Subcutaneous adipose tissue (tissue), 4 donors: Measurements from ENCODE around the gene FBXO47. TPM values are rescaled to one million over a fixed set of nuclear protein-coding genes. Genes with fewer than 3 reads are reported as not detected.

Experiments used
- total RNA-seq, 4 donors: library from RNA; depleted of rRNA; stranded (reverse); fragments of >200 nt; gene quantifications; one replicate each; pipeline ENCODE4 v1.1.0, GENCODE V29; 2016
- TF ChIP-seq, protein P1 (sequence below): fragments of 450-650 bp; IDR thresholded peaks from one replicate; pipeline ENCODE4 v1.5.1; 2016; ENCODE audit warnings: low read depth, mild to moderate bottlenecking, control low read depth, antibody characterized with exemption, moderate library complexity

Gene FBXO47
- total RNA-seq, 4 donors from 2014 or later, result 0.17 TPM; not detected in 3

DNA sequence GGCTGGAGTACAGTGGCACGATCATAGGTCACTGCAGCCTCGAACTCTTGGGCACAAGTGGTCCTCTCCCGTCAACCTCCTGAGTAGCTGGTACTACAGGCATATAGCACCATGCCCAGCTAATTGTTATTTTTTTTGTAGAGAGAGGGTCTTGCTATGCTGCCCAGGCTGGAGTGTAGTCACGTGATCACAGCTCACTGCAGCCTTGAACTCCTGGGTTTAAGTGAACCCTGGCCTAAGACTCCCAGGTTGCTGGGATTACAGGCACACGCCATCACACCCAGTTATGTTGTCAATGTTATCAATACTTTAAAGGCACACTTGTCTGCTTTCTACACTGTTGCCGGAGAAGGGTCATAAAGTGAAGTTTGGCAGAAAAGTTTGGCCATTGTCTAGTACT is 63.8 kb downstream of the FBXO47 start:
- TF ChIP-seq, protein P1, sequence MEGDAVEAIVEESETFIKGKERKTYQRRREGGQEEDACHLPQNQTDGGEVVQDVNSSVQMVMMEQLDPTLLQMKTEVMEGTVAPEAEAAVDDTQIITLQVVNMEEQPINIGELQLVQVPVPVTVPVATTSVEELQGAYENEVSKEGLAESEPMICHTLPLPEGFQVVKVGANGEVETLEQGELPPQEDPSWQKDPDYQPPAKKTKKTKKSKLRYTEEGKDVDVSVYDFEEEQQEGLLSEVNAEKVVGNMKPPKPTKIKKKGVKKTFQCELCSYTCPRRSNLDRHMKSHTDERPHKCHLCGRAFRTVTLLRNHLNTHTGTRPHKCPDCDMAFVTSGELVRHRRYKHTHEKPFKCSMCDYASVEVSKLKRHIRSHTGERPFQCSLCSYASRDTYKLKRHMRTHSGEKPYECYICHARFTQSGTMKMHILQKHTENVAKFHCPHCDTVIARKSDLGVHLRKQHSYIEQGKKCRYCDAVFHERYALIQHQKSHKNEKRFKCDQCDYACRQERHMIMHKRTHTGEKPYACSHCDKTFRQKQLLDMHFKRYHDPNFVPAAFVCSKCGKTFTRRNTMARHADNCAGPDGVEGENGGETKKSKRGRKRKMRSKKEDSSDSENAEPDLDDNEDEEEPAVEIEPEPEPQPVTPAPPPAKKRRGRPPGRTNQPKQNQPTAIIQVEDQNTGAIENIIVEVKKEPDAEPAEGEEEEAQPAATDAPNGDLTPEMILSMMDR, result no peak

DNA sequence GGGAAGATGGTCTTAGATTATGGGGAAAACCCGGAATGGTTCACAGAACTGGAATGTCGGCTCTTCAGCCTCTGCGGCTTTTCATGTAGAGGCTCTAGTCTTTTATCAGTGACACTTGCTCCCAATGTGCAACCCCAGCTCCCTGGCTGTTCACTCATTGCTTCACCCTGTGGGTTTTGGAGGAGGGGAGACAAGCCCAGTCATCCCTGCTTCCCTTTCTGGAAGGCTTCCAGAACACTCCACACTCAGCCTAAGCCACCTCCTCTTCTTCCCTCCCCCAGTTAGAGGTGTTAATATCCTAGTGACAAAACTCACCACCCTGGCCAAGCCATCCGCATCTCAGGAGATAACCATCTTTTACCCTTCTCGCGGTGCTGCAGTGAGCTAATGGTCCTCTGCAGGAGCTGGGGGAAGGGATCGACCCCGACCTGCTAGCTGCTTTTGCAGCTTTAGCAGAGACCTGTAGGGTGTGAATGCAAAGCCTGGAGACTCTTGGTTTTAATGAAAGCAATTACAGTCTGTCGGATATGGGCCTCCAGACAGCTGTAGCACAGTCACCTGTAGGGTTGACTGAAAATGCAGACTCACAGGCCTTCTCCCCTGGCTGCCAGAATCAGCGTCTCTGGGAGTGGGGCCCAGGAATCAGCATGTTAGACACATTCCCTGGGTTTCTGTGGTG is 66.1 kb downstream of the FBXO47 start:
- TF ChIP-seq, protein P1, result no peak

DNA sequence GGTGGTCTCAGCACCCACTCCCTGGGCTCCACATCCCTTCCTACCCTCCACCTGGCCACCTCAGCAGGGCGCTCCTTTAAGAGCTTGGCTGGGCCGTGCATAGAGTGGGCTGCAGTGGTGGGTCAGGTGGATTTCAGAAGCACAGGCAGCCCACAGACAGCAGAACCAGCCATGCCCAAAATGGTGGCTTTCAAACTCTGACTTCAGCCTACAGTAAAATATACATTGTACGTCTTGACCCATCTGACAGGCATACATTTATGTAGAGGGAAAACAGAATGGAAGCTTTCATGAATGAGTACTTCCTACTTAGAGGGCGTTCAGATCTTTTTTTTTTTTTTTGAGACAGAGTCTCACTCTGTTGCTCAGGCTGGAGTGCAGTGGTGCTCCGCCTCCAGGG is 67.8 kb downstream of the FBXO47 start:
- TF ChIP-seq, protein P1, result no peak

DNA sequence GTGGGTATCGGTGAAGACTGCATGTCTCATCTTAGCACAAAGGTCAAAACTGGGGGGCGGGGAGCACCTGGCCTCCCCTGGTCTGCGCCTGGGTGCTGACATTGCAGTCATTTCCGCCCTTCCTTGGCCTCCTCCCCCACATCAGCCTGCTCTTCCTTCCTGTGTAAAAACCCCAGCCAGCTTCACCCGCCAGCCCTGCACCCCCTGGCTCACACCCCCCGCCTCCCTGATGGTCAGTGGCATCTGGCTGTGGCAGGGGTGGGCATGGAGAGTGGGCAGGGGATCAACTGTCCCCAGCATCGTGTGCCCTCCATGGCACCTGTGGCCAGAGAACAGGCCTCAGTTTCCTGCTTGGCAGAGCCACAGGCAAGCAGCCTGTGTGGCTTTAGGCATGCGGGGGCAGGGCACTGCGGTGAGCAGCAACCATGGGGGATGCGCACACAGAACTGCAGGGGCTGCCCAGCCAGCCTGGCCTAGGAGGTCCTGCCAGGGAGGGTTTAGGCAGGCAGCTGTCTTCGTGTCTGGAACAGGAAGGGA is 68.3 kb downstream of the FBXO47 start:
- TF ChIP-seq, protein P1, result no peak

DNA sequence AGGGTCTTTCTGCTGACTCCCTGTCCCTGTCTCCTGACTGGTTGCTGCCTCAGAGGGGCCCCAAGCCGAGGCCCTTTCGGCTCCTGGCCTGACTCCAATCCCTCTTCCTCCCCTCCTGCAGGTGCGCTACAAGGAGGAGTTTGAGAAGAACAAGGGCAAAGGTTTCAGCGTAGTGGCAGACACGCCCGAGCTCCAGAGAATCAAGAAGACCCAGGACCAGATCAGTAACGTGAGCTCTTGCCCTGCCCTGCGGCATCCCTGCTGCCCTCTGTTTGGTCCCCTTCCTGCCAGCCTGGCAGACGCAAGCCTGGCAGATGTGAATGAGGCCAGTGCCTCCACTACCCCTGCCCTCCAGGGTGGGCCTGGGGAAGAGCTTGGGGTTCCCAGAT is 68.9 kb downstream of the FBXO47 start:
- TF ChIP-seq, protein P1, result no peak

DNA sequence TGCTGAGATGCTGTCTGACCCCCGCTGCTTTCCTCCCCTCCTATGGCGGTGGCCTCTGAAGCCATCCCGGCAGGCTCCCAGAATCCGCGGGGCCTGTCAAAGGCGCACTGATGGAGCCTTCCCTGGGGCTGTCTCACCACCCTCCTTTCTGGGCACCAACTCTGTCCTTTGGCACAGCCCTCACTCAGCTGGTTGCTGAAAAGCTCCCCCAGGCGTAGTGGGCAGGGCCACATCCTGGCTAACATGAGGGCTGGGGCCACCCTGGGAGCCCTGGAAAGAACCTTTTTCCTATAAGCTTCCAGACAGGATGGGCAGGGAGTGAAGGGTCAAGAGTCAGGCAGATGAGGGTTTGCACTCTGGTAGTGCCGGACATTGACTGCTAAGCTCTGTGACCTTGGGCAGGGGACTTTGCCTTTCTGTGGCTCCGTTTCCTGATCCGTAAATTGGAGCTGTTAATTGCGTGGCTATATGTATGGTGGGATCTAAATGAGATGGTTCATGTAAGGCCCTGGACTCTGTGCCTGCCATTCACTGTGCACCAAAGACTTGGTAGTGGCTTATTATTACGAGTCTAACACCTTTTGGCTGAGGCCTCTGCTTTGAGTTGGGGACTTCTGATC is 69.4 kb downstream of the FBXO47 start:
- TF ChIP-seq, protein P1, result no peak

DNA sequence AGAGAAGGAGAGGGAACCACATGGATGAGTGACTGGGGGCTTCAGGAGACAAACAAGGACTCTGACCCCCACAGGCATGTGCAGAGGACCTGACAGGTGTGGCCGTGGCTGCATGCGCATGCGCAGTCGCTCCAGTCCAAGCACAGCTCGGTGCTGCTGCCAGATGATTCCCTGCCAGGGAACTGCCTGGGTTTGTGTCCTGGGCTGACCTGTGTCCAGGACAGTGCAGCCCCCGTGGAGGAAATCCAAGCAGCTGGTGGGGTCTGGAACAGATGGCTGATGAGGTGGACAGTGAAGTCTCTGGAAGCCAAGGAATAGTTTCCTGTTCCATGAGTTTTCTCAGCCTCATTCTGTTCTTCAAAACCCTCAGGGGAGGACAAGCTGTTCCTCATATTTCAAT is 70.0 kb downstream of the FBXO47 start:
- TF ChIP-seq, protein P1, result no peak
